HCT116 (cell line): ENCODE measurements around the gene SH3D19. TPM values are rescaled to one million over a fixed set of nuclear protein-coding genes. Genes with fewer than 3 reads are reported as not detected.

Source experiments
- ATAC-seq: fragments of 200-7000 bp; cut with Tn5 transposase; 2 replicates; pipeline ENCODE4 v1.9.1; 2020; ENCODE audit warnings: mild to moderate bottlenecking, moderate library complexity
- BruUV-seq: library from RNA; stranded (reverse); fragments of 400-500 nt; replicated peaks from 2 replicates; lab custom pipeline; 2021; lab: Mats Ljungman, UMichigan
- CTCF ChIA-PET: fragments of 300-600 bp; sonication (Branson Sonifier 250); formaldehyde crosslinking; loops from one replicate; lab custom pipeline; 2021; ENCODE audit warnings: antibody characterized with exemption; lab: Charles Lee
- POLR2A ChIA-PET: fragments of 300-600, 350-600 bp; sonication (Branson Sonifier 250); formaldehyde crosslinking; loops from one replicate; lab custom pipeline; 2021; ENCODE audit warnings: antibody characterized with exemption; lab: Charles Lee
- RAD21 ChIA-PET, 2 experiments: fragments of 300-600 bp; sonication (Branson Sonifier 250); formaldehyde crosslinking; loops; one replicate each; lab custom pipeline; 2023; ENCODE audit warnings: low total read pairs in 2 of 2; ENCODE audit not compliant: uncharacterized antibody in 2 of 2, unreplicated experiment in 2 of 2, low non-redundant PET in 1 of 2; lab: Charles Lee
- DNase-seq: peaks from one replicate; pipeline ENCODE4 v3.0.0-alpha.2; 2010; ENCODE audit warnings: low read depth, low spot score
- H2AFZ ChIP-seq: fragments of 200-600 bp; shearing (Covaris generic), sonication (generic); 2 replicates; pipeline ENCODE4 v1.6.1; 2017; ENCODE audit warnings: low read depth, mixed run types, mixed read lengths, antibody characterized with exemption, low read length; ENCODE audit not compliant: poor library complexity, severe bottlenecking
- H3K27ac ChIP-seq: 2 replicates; pipeline ENCODE4 v1.5.1; 2012; ENCODE audit warnings: low read depth, low read length
- H3K27me3 ChIP-seq: fragments of 200-600 bp; sonication (generic); 2 replicates; pipeline ENCODE4 v1.6.1; 2016; ENCODE audit warnings: mixed run types, low read length, mixed read lengths; ENCODE audit not compliant: insufficient read depth
- H3K36me3 ChIP-seq, 2 experiments: fragments of 200-500 bp in 1 of 2; fragments of 200-600 bp in 1 of 2; sonication (Bioruptor generic) in 1 of 2; sonication (generic) in 1 of 2; 2 replicates each; pipeline versions ENCODE4 v1.5.1 to v1.6.1; 2014 to 2016; ENCODE audit warnings: low read length in 2 of 2, inconsistent platforms in 1 of 2, mixed read lengths in 1 of 2, mixed run types in 1 of 2; ENCODE audit not compliant: insufficient read depth in 2 of 2, control insufficient read depth in 1 of 2
- H3K4me1 ChIP-seq, 2 experiments: fragments of 200-600 bp in 1 of 2; sonication (generic) in 1 of 2; 2 replicates each; pipeline versions ENCODE4 v1.5.1 to v1.6.1; 2012 to 2017; ENCODE audit warnings: low read length in 2 of 2, inconsistent platforms in 1 of 2, mild to moderate bottlenecking in 1 of 2, mixed read lengths in 1 of 2, mixed run types in 1 of 2, moderate library complexity in 1 of 2; ENCODE audit not compliant: insufficient read depth in 2 of 2, control insufficient read depth in 1 of 2
- H3K4me2 ChIP-seq: fragments of 200-600 bp; sonication (generic); 2 replicates; pipeline ENCODE4 v1.6.1; 2017; ENCODE audit warnings: mixed run types, low read length, mixed read lengths
- H3K4me3 ChIP-seq, 2 experiments: fragments of 200-600 bp in 1 of 2; sonication (generic) in 1 of 2; replicated peaks in 1 of 2; 2 replicates each; pipeline ENCODE4 v1.5.1; 2011 to 2016; ENCODE audit warnings: low read length in 2 of 2, control low read depth in 1 of 2, low read depth in 1 of 2, mild to moderate bottlenecking in 1 of 2, mixed read lengths in 1 of 2, mixed run types in 1 of 2
- H3K79me2 ChIP-seq: fragments of 200-600 bp; sonication (generic); 2 replicates; pipeline ENCODE4 v1.6.1; 2017; ENCODE audit warnings: mild to moderate bottlenecking, mixed run types, low read length, moderate library complexity, mixed read lengths; ENCODE audit not compliant: insufficient read depth
- H3K9ac ChIP-seq: fragments of 200-600 bp; sonication (generic); 2 replicates; pipeline ENCODE4 v1.6.1; 2016; ENCODE audit warnings: low read length, mixed read lengths
- H3K9me2 ChIP-seq: fragments of 200-600 bp; sonication (generic), shearing (Covaris generic); 2 replicates; pipeline ENCODE4 v1.6.1; 2017; ENCODE audit warnings: mixed run types, mild to moderate bottlenecking, moderate library complexity; ENCODE audit not compliant: insufficient read depth
- H3K9me3 ChIP-seq, 2 experiments: fragments of 200-500 bp in 1 of 2; fragments of 200-600 bp in 1 of 2; sonication (Bioruptor generic) in 1 of 2; sonication (generic) in 1 of 2; 2 replicates each; pipeline ENCODE4 v1.6.1; 2014 to 2017; ENCODE audit warnings: low read length in 2 of 2, mixed read lengths in 2 of 2, inconsistent platforms in 1 of 2, low read depth in 1 of 2, mild to moderate bottlenecking in 1 of 2, mixed run types in 1 of 2, moderate library complexity in 1 of 2; ENCODE audit not compliant: control insufficient read depth in 1 of 2, insufficient read depth in 1 of 2
- H4K20me1 ChIP-seq: fragments of 200-600 bp; sonication (generic), shearing (Covaris generic); 2 replicates; pipeline ENCODE4 v1.6.1; 2017; ENCODE audit warnings: mixed run types, mild to moderate bottlenecking, moderate library complexity; ENCODE audit not compliant: insufficient read depth
- CBX3 ChIP-seq: IDR thresholded peaks from 2 replicates; pipeline ENCODE4 v1.6.1; 2012; ENCODE audit warnings: low read depth
- ELF1 ChIP-seq: IDR thresholded peaks from 2 replicates; pipeline ENCODE4 v1.6.1; 2012; ENCODE audit warnings: low read depth, borderline replicate concordance
- EZH2 ChIP-seq: fragments of 200-600 bp; sonication (generic); IDR thresholded peaks from 2 replicates; pipeline ENCODE4 v1.6.1; 2017; ENCODE audit warnings: antibody characterized with exemption, mixed run types
- FOSL1 ChIP-seq: IDR thresholded peaks from 2 replicates; pipeline ENCODE4 v1.6.1; 2012; ENCODE audit warnings: low read depth
- JUND ChIP-seq: IDR thresholded peaks from 2 replicates; pipeline ENCODE4 v1.6.1; 2012
- MAX ChIP-seq: IDR thresholded peaks from 2 replicates; pipeline ENCODE4 v1.6.1; 2012
- POLR2AphosphoS5 ChIP-seq: IDR thresholded peaks from 2 replicates; pipeline ENCODE4 v1.6.1; 2011; ENCODE audit warnings: mild to moderate bottlenecking, low read depth, low read length, moderate library complexity
- REST ChIP-seq: IDR thresholded peaks from 2 replicates; pipeline ENCODE4 v1.6.1; 2012; ENCODE audit warnings: low read depth
- SIN3A ChIP-seq: IDR thresholded peaks from 2 replicates; pipeline ENCODE4 v1.6.1; 2012; ENCODE audit warnings: low read depth
- SP1 ChIP-seq: IDR thresholded peaks from 2 replicates; pipeline ENCODE4 v1.6.1; 2012; ENCODE audit warnings: low read depth
- TCF7L2 ChIP-seq: IDR thresholded peaks from 2 replicates; pipeline ENCODE4 v1.7.0; 2011; ENCODE audit warnings: borderline replicate concordance, inconsistent platforms; ENCODE audit not compliant: insufficient read depth, insufficient read length; ENCODE audit errors: extremely low read depth
- YY1 ChIP-seq: IDR thresholded peaks from 2 replicates; pipeline ENCODE4 v1.6.1; 2011; ENCODE audit warnings: low read length, low read depth, moderate library complexity, mild to moderate bottlenecking; ENCODE audit not compliant: insufficient replicate concordance; ENCODE audit errors: extremely low read depth
- ZFX ChIP-seq: fragments of 450-650 bp; IDR thresholded peaks from 2 replicates; pipeline ENCODE4 v1.6.1; 2017
- ZNF274 ChIP-seq: fragments of 200-500 bp; sonication (Bioruptor generic); IDR thresholded peaks from 2 replicates; pipeline ENCODE4 v1.6.1; 2014; ENCODE audit warnings: mild to moderate bottlenecking, low read depth, low read length, inconsistent platforms
- intact Hi-C: fragments of 100-400 bp; cut with micrococcal nuclease; formaldehyde crosslinking; loops from 2 replicates; pipeline ENCODE4 v1.10.0; 2022
- total RNA-seq: library from RNA; stranded (reverse); gene quantifications from one replicate; pipeline ENCODE4 v1.2.1, GENCODE V29; 2021; ENCODE audit not compliant: unreplicated experiment
- TF ChIP-seq, protein P1 (sequence below): IDR thresholded peaks from 2 replicates; pipeline ENCODE4 v1.6.1; 2012
- TF ChIP-seq, protein P2 (sequence below), 3 experiments: fragments of 200-600 bp in 1 of 3; sonication (generic) in 1 of 3; IDR thresholded peaks in 2 of 3; conservative IDR thresholded peaks in 1 of 3; 2 replicates each; pipeline ENCODE4 v1.5.1; 2012 to 2017; ENCODE audit warnings: low read depth in 2 of 3, low read length in 2 of 3, antibody characterized with exemption in 1 of 3, borderline replicate concordance in 1 of 3, control low read depth in 1 of 3, mild to moderate bottlenecking in 1 of 3, mixed read lengths in 1 of 3, mixed run types in 1 of 3, moderate library complexity in 1 of 3; ENCODE audit not compliant: insufficient read depth in 1 of 3

Gene SH3D19
- total RNA-seq, 1 experiment from 2014 or later = 37.5 TPM

- TF ChIP-seq REST (no peak), MAX (no peak)
Measured at GRCh38 chr4:151267104-151267503, 58.3 kb downstream of the SH3D19 start (continued).

DNA sequence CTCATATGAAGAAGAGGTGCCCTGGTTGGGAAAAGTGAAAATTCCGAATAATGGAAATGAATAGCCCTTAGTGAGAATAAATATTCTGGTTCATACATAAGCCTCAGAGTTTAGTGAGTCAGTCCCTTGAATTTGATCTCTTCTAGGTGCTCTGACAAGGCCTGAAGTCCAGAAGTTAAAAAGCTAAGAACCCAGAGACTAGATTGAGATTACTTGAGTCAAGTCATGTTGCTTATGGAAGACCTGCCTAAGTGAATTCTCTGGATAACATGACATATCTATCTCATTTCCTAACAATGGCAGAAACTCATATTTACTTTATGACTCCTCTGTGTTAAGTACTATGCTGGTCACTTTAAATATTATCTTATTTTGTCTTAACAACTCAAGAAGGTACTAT is 58.9 kb downstream of the SH3D19 start:
- no peaks in the 10 kb centered on the region for H3K27me3 ChIP-seq
- H3K4me1 ChIP-seq = no peaks in the 10 kb centered on the region
- ChIA-PET CTCF (no interaction called here), RAD21 (no interaction called here), POLR2A (no interaction called here)
- H3K4me3 ChIP-seq = no peak overlapping the region
- H2AFZ ChIP-seq = no peak overlapping the region
- intact Hi-C loops = no loop called here
- no peak for ATAC-seq
- H4K20me1 ChIP-seq = no peaks in the 10 kb centered on the region
- no peak overlapping the region for H3K9ac ChIP-seq
- no peak for DNase-seq
- no peak overlapping the region for H3K27ac ChIP-seq
- H3K79me2 ChIP-seq = peaks cover 5% of the 10 kb centered on the region; the same call in 1 of the 2 replicates
- H3K9me3 ChIP-seq = no peaks in the 10 kb centered on the region
- BruUV-seq = no TSS peak
- H3K9me2 ChIP-seq = no peaks in the 10 kb centered on the region
- no peak overlapping the region for H3K4me2 ChIP-seq
- H3K36me3 ChIP-seq = no peaks in the 10 kb centered on the region
- TF ChIP-seq YY1 (no peak), ELF1 (no peak), REST (no peak), FOSL1 (no peak), TCF7L2 (no peak), POLR2AphosphoS5 (no peak), EZH2 (no peak), MAX (no peak), ZFX (no peak), SIN3A (no peak), ZNF274 (no peak), CBX3 (no peak), JUND (no peak), SP1 (no peak)
- TF ChIP-seq, protein P1, sequence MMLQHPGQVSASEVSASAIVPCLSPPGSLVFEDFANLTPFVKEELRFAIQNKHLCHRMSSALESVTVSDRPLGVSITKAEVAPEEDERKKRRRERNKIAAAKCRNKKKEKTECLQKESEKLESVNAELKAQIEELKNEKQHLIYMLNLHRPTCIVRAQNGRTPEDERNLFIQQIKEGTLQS = no peak
- TF ChIP-seq, protein P2, sequence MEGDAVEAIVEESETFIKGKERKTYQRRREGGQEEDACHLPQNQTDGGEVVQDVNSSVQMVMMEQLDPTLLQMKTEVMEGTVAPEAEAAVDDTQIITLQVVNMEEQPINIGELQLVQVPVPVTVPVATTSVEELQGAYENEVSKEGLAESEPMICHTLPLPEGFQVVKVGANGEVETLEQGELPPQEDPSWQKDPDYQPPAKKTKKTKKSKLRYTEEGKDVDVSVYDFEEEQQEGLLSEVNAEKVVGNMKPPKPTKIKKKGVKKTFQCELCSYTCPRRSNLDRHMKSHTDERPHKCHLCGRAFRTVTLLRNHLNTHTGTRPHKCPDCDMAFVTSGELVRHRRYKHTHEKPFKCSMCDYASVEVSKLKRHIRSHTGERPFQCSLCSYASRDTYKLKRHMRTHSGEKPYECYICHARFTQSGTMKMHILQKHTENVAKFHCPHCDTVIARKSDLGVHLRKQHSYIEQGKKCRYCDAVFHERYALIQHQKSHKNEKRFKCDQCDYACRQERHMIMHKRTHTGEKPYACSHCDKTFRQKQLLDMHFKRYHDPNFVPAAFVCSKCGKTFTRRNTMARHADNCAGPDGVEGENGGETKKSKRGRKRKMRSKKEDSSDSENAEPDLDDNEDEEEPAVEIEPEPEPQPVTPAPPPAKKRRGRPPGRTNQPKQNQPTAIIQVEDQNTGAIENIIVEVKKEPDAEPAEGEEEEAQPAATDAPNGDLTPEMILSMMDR (IDR thresholded peaks at IDR 0.05 in 2 of 3, conservative IDR thresholded peaks at IDR 0.05 in 1 of 3; ENCODE audit: borderline replicate concordance in 1 of 3, insufficient read depth in 1 of 3, low read depth in 2 of 3, low read length in 2 of 3) = no peak
